Lung microvascular endothelial cell (primary cell): Measurements from ENCODE around the gene MRM2. TPM values are rescaled to one million over a fixed set of nuclear protein-coding genes. Genes with fewer than 3 reads are reported as not detected.
"Not testable (repeated sequence)": the region's sequence is repeated elsewhere in the genome, so short reads cannot be mapped to it uniquely, and the experiment has no call there.

Experiments used
- DNase-seq, 2 donors: peaks; one replicate each; pipeline versions ENCODE4 v3.0.0 to v3.0.0-alpha.2; 2010; ENCODE audit warnings: low read depth in 2 of 2
- total RNA-seq: library from RNA; depleted of rRNA; stranded (reverse); fragments of >200 nt; gene quantifications from 2 replicates; pipeline ENCODE4 v1.2.1, GENCODE V29; 2014

MRM2 gene
- 10.7 and 13.7 TPM in 2 replicates for total RNA-seq

DNA sequence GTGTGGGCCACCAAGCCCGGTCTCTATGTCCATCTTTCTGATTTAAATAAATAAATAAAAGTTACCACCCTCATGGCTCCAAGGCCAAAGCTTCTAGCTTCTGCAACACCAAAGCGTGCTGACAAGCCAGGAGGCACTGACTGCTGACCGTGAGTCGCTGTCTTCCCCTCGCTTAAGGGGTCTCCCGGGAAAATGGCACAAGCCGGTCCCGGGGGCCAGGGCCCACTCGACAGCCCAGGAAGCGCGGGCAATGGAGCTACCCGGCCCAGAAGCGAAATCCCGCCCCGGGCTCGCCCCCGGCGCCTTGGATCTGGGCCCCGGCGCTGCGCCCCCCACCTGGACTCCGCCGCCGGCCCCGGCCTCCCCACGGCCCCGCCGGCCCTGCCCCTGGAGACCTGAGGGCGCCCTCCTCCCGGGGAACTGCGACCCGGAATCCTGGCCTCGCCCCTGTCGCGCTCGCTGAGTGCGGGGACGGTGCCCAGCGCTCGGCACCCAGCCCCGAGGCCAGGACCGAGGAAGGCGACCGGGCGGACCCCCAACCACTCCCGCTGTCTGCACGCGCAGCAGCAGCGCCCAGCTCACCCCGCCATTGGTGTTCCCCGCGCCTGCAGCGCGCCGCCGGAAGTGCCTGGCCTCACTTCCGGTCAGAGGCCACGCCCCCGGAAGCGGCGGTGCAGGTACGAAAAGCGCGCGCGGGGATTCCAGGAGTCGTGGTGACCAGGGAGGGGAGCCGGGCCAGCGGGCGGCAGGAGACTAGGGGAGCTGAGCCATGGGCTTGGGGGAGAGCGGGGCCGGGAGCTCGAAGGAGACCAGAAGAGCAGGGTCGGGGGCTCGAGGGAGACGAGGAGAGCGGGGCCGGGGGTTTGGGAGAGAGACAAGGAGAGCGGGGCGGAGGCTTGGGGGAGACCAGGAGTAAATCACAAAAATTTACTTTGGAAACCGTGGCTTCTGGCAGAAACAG, at the start of gene MRM2, which contains the start of gene NUDT1:
MRM2 (minus strand) TSS at position 626 of the 961 bp plus-strand sequence; CDS start at position 590, 36 bp downstream.
NUDT1 (plus strand) TSS at position 647 of the 961 bp plus-strand sequence. CDS start 2,349 bp downstream, outside the sequence.
- peak; percentile 76 to 81 for DNase-seq

DNA sequence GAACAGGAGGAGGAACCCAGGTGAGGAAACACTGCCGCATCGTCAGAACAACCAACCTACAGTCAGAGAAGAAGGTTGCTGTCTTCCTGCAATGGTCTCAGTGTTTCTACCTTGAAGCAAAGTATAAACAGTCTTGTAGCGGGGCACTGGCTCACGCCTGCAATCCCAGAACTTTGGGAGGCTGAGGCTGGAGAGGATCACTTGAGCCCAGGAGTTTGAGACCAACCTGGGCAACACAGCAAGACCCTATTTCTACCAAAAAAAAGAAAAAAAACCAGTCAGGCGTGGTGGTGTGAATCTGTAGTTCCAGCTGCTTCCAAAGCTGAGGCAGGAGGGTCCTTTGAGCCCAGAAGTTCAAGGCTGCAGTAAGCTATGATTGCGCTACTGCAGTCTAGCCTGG, 48.9 kb upstream of the MRM2 start:
- DNase-seq: no peak

DNA sequence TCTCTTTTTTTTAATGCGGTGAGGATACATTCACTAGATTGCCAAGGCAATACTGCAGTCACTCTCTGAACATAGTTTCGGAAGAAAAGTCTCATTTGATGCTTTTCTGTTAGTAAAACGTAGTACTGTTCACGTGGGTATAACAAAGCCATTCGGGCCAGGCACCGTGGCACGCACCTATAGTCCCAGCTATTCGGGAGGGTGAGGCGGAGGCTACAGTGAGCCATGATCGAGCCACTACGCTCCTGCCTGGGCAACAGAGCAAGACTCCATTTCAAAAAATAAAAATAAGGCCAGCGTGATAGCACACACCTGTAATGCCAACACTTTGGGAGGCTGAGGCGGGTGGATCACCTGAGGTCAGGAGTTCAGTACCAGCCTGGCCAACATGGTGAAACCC, 47.6 kb upstream of the MRM2 start:
- DNase-seq: no peak

DNA sequence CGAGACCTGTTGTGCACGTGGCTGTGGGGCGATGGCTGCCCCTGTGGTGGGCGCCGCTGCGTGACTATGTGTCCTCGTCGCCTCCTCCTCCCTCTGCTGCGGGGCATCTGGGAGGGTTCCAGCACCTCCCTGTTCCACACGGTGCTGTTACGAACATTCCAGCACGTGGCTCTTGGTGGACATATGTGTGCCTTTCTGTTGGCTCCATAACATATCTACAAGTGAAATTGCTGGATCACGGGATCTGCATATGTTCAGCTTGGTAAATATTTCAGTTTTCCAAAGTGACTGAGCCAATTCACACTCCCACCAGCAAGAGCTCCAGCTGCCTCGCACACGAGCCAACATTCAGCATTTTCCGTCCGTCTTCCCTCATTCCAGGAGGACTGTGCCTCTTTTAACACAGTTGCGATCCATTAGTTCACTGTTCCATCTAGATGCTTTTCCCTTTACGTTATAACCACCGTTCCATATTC, 47.1 kb upstream of the MRM2 start:
- DNase-seq: no peak

DNA sequence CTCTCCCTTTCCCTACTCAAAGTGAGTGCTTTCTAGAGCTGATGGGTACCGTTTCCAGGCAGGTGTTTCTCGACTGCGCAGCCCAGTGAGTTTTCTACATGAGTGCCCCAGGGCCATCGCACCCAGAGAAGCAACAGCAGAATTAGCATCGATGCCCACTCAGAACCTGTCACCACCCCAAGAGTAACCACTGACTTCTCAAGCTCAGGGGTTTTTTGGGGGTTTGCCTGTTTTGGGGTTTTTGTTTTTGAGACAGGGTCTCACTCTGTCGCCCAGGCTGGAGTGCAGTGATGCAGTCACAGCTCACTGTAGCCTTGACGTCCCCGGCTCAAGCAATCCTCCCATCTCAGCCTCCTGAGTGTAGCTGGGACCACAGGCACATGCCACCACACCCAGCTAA, 46.5 kb upstream of the MRM2 start:
- no peak for DNase-seq

GRCh38 chr7:2287745-2288144, 45.7 kb upstream of the MRM2 start:
- no peak for DNase-seq

DNA sequence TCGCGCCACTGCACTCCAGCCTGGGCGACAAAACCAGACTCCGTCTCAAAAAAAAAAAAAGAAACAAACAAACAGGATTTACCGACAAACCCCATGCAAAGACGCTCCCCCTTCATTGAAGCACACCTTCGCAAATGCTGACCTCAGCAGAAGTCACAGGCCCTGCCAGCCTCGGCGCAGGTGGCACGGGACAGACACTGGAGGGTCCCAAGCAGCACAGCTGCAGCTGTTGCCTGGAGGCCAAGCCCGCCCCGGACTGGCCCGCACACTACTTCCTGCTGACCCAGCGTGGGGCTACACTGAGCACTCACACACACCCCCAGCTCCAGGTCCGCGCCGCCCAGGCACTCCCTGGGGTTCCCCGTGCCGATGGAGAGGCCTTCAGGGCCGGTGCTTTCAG, 41.1 kb upstream of the MRM2 start:
- no peak for DNase-seq

GRCh38 chr7:2282185-2282751, 40.3 kb upstream of the MRM2 start:
- no peak for DNase-seq

- peak; percentile 67 to 80 for DNase-seq
These were observed 39.5 kb upstream of the MRM2 start for GRCh38 chr7:2281541-2281940.

DNA sequence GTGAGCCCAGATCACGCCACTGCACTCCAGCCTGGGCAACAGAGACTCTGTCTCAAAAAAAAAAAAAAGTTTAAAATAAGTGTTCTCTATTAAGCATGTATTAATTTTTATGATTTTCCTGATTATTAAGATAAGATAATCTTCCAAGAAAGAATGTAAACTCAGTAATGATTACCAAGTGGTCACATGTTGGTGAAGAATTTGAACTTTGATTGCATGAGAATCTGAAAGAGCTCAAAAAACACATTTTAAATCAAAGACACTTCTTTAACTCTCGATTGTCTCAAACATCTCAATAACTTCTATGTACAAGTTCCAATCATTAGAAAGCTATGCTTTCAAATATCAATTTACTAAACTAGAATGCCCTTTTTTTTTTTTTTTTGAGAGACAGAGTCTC, 38.4 kb upstream of the MRM2 start:
- DNase-seq: no peak

- no peak for DNase-seq
These were observed 37.9 kb upstream of the MRM2 start for GRCh38 chr7:2279896-2280295.

GRCh38 chr7:2278026-2278425, 36.0 kb upstream of the MRM2 start:
- no peak for DNase-seq

- DNase-seq: no peak
These were observed 34.1 kb upstream of the MRM2 start for GRCh38 chr7:2276107-2276506.

- DNase-seq: no peak
These were observed 33.1 kb upstream of the MRM2 start for GRCh38 chr7:2275101-2275500.

DNA sequence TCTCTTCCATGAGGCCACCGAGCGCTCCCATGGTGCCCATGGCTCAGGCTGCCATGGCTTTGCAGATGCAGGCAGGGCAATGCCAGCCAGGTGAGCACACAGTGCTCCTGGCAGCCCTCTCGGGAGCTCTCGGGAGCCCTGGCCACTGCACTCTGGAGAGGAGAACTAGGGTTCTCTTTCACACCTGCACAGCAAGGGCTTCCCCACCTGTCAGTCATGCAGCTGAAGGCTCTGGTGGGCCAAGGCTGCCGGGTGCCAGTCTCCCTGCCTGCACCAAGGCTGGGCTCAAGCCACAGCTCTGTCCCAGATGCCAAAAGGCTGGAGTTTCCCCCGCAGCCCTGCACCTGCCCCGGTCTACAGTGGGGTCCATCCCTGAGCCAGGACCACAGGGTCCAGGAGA, 32.7 kb upstream of the MRM2 start:
- DNase-seq: no peak

- no peak for DNase-seq
These were observed 31.9 kb upstream of the MRM2 start for GRCh38 chr7:2273866-2274265.

- DNase-seq: no peak
These were observed 30.0 kb upstream of the MRM2 start for GRCh38 chr7:2272031-2272430.

- DNase-seq: no peak
These were observed 29.4 kb upstream of the MRM2 start for GRCh38 chr7:2271273-2272026.

- no peak for DNase-seq
These were observed 28.5 kb upstream of the MRM2 start for GRCh38 chr7:2270495-2270894.

DNA sequence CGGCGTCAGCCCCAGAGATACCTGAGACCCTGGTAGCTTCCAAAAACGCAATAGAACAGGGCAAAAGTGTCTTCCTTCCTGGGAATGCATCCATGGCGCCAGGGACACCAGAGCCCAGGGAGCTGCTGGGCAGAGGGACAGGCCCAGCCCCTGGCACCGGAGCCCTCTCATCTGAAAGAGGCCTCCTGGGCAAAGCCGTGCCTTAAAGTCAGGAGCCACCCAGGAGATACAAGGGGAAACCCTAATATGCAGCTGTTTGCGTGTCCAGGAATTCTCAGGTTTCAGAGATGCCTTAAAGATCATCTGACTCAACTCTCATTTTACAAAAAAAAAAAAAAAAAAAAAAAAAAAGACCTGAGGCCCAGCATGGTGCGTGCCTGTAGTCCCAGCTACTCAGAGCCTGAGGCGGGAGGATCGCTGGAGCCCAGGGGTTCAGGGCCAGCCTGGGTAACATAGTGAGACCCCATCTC, 28.0 kb upstream of the MRM2 start:
- DNase-seq: no peak

DNA sequence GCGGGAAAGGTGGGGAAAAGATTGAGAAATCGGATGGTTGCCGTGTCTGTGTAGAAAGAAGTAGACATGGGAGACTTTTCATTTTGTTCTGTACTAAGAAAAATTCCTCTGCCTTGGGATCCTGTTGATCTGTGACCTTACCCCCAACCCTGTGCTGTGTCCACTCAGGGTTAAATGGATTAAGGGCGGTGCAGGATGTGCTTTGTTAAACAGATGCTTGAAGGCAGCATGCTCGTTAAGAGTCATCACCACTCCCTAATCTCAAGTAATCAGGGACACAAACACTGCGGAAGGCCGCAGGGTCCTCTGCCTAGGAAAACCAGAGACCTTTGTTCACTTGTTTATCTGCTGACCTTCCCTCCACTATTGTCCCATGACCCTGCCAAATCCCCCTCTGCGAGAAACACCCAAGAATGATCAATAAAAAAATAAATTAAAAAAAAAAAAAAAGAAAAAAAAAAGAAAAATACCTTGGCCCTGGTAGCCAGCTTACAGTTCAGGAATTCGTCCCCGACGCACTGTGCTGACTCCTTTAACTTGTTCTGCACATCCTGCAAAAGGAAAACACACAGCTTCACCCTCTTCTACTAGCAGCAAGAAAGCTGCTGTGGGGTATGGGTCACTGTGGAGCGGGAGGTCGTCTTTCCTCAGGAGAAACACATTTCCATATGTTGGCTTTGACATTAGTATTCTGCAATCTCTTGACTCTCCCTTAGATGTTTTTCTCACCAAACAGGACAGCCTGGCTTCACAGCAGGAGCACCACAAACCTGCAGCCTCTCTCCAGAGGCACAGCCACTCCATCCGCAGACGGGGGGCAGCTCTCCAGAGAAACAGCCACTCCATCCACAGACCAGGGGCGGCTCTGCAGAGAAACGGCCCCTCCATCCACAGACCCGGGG, 27.3 kb upstream of the MRM2 start:
- DNase-seq: not testable (repeated sequence)
